GM12874 (cell line): ENCODE measurements around the gene TMEM30A.

Experiments used
- CTCF ChIP-seq: IDR thresholded peaks from 2 replicates; pipeline ENCODE4 v1.5.1; 2011; ENCODE audit warnings: low read depth, mild to moderate bottlenecking, control low read depth, low read length, moderate library complexity; ENCODE audit not compliant: insufficient read depth

TMEM30A gene

GRCh38 chr6:75317503-75318206 is 33.1 kb upstream of the TMEM30A start:
- TF ChIP-seq CTCF: no peak

- TF ChIP-seq CTCF: no peak
These were observed 31.4 kb upstream of the TMEM30A start for GRCh38 chr6:75315978-75316377.

GRCh38 chr6:75308250-75308988 is 23.8 kb upstream of the TMEM30A start:
- TF ChIP-seq CTCF: no peak

- TF ChIP-seq CTCF: no peak
These were observed 22.9 kb upstream of the TMEM30A start for GRCh38 chr6:75307364-75308004.

GRCh38 chr6:75306064-75306463 is 21.5 kb upstream of the TMEM30A start:
- no peak for TF ChIP-seq CTCF

GRCh38 chr6:75305573-75305972 is 21.0 kb upstream of the TMEM30A start:
- TF ChIP-seq CTCF: no peak

- TF ChIP-seq CTCF: no peak
These were observed 17.7 kb upstream of the TMEM30A start for GRCh38 chr6:75302280-75302679.
